Activated CD8-positive, alpha-beta memory T cell treated with anti-CD3 and anti-CD28 coated beads, Interleukin-2, amount 10 ng/mL, durations not matched to agents 7 days and 5 days (primary cell): ENCODE results near the gene MAPK11. TPM values are rescaled to one million over a fixed set of nuclear protein-coding genes. Genes with fewer than 3 reads are reported as not detected.

Source experiments
- total RNA-seq, 2 experiments: library from RNA; stranded (reverse); gene quantifications; one replicate each; pipeline ENCODE4 v1.2.3, GENCODE V29; 2021

The MAPK11 gene
- total RNA-seq, 2 experiments from 2014 or later: 16.5 to 18.5 TPM

Other genes starting within 250 kb of the MAPK11 start
- not detected for gene TTLL8, start 212.1 kb downstream of the MAPK11 start, total RNA-seq
- gene MLC1, start 185.0 kb downstream of the MAPK11 start, total RNA-seq: 1 to 10 TPM; 1.9 to 2.9 TPM
- under 1 TPM in 1 of 2 experiments, not detected in 1; 0.23 TPM for gene MOV10L1, start 180.4 kb downstream of the MAPK11 start, total RNA-seq
- 1 to 10 TPM; 1.3 to 1.8 TPM for gene PANX2, start 99.6 kb downstream of the MAPK11 start, total RNA-seq
- 100 to 1,000 TPM; 141 to 177 TPM for gene TRABD, start 84.5 kb downstream of the MAPK11 start, total RNA-seq
- 10 to 100 TPM; 30.0 to 35.6 TPM for gene SELENOO, start 69.4 kb downstream of the MAPK11 start, total RNA-seq
- gene TUBGCP6, start 25.4 kb downstream of the MAPK11 start, total RNA-seq: 10 to 100 TPM; 60.9 to 72.0 TPM
- gene HDAC10, start 19.1 kb downstream of the MAPK11 start, total RNA-seq: 10 to 100 TPM; 75.2 to 96.3 TPM
- 10 to 100 TPM; 13.9 to 15.8 TPM for gene MAPK12, start 8.7 kb downstream of the MAPK11 start, total RNA-seq
- 10 to 100 TPM; 23.4 to 26.6 TPM for gene PLXNB2, start 37.3 kb upstream of the MAPK11 start, total RNA-seq
- 1 to 10 TPM; 5.7 to 8.8 TPM for gene DENND6B, start 56.6 kb upstream of the MAPK11 start, total RNA-seq
- gene PPP6R2, start 72.9 kb upstream of the MAPK11 start, total RNA-seq: 10 to 100 TPM; 78.7 to 98.0 TPM
- gene SBF1, start 204.7 kb upstream of the MAPK11 start, total RNA-seq: 100 to 1,000 TPM; 192 to 207 TPM
- 1 to 10 TPM; 4.7 to 5.3 TPM for gene ADM2, start 211.2 kb upstream of the MAPK11 start, total RNA-seq
- gene MIOX, start 216.5 kb upstream of the MAPK11 start, total RNA-seq: under 1 TPM; 0.23 to 0.61 TPM
- 100 to 1,000 TPM in 1 of 2 experiments, 10 to 100 TPM in 1; 98.6 to 138 TPM for gene LMF2, start 237.3 kb upstream of the MAPK11 start, total RNA-seq
- 100 to 1,000 TPM; 136 to 181 TPM for gene NCAPH2, start 237.8 kb upstream of the MAPK11 start, total RNA-seq